GM19351 (cell line): Measurements from ENCODE around the gene FAM83D.
A peak's percentile ranks its signal among the peaks of the same experiment; 100 is the strongest.

ENCODE experiments used
- ATAC-seq: cut with Tn5 transposase; IDR thresholded peaks from one replicate; pipeline ENCODE4 v1.9.1; 2021; ENCODE audit warnings: mild to moderate bottlenecking, moderate library complexity; ENCODE audit not compliant: unreplicated experiment

FAM83D gene

GRCh38 chr20:38926142-38926933, at the start of gene FAM83D:
Gene FAM83D, plus strand, starts transcription at chr20:38926417. Its CDS starts 26 bp downstream, at chr20:38926443.
- ATAC-seq: peak; percentile 94

GRCh38 chr20:38877483-38877882, 48.7 kb upstream of the FAM83D start:
- ATAC-seq: no peak

GRCh38 chr20:38878866-38879265, 47.4 kb upstream of the FAM83D start:
- no peak for ATAC-seq

GRCh38 chr20:38880952-38881735, 45.1 kb upstream of the FAM83D start:
- ATAC-seq: no peak

- ATAC-seq: no peak
Measured at GRCh38 chr20:38881806-38882440, 44.3 kb upstream of the FAM83D start.

GRCh38 chr20:38882600-38882999, 43.6 kb upstream of the FAM83D start:
- no peak for ATAC-seq

- no peak for ATAC-seq
Measured at GRCh38 chr20:38883081-38883980, 42.9 kb upstream of the FAM83D start.

- ATAC-seq: no peak
Measured at GRCh38 chr20:38883981-38884733, 42.1 kb upstream of the FAM83D start.

- no peak for ATAC-seq
Measured at GRCh38 chr20:38885357-38885756, 40.9 kb upstream of the FAM83D start.

- ATAC-seq: no peak
Measured at GRCh38 chr20:38888059-38888831, 38.0 kb upstream of the FAM83D start.

- ATAC-seq: no peak
Measured at GRCh38 chr20:38889050-38889449, 37.2 kb upstream of the FAM83D start.

GRCh38 chr20:38889792-38890496, 36.3 kb upstream of the FAM83D start:
- ATAC-seq: no peak

- no peak for ATAC-seq
Measured at GRCh38 chr20:38890497-38890818, 35.8 kb upstream of the FAM83D start.

- peak; percentile 72 for ATAC-seq
Measured at GRCh38 chr20:38892091-38892981, 33.9 kb upstream of the FAM83D start.

- ATAC-seq: no peak
Measured at GRCh38 chr20:38893056-38893564, 33.1 kb upstream of the FAM83D start.

GRCh38 chr20:38893565-38894090, 32.6 kb upstream of the FAM83D start:
- peak; percentile 42 for ATAC-seq
